ENCODE results near the gene C1orf198. TPM values are rescaled to one million over a fixed set of nuclear protein-coding genes. Genes with fewer than 3 reads are reported as not detected.

Gene C1orf198
- total and polyA plus RNA-seq, 2 of the 8 experiments (the other 6 are each of a cell fraction or from before 2014, with no cell fraction given) = 30.6 to 45.0 TPM

DNA sequence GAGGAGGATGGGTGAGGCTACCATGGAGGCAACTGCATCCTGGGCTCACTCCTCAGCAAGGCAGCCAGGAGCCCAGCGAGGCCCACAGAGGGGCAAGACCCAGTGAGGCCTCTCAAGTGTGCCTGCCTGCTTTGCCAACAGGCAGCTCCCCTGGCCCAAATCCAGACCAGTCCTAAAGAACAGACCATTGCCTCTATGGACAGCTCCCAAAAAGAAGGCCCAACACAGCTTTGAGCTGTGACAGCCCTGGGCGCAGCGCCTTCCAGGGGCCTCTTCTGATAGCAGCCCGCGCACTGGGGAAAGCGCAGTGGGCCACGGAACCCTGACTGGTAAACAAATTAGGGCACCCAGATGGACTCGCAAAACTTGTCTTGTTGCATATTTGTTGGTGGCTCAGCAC lies 25.5 kb downstream of the C1orf198 start:
- Histone ChIP-seq H4K20me1 (replicated peaks in 1 of 2; ENCODE audit: control insufficient read depth in 1 of 2, insufficient read depth in 2 of 2, low read length in 2 of 2) (peaks cover 0 to 12% of the 10 kb centered on the region in 2 experiments), H4K5ac (ENCODE audit: insufficient read length, low read depth, low read length) (no peak overlapping the region), H3K9me3 (ENCODE audit: insufficient read depth in 2 of 2, low read depth in 1 of 2, low read length in 1 of 2) (no peaks in the 10 kb centered on the region), H4K8ac (ENCODE audit: extremely low read depth, insufficient read depth, low read length) (no peak overlapping the region), H2BK15ac (ENCODE audit: low read length) (no peak overlapping the region), H2BK5ac (ENCODE audit: low read depth, low read length) (no peak overlapping the region), H3K9ac (replicated peaks in 1 of 4; ENCODE audit: extremely low read depth in 1 of 4, low read depth in 3 of 4, low read length in 3 of 4) (no peak overlapping the region), H3K18ac (ENCODE audit: extremely low read depth, low read length) (no peak overlapping the region), H3K23ac (ENCODE audit: insufficient read length) (no peak overlapping the region), H3K79me2 (ENCODE audit: control insufficient read depth in 1 of 2, insufficient read depth in 2 of 2, low read length in 2 of 2) (no peaks in the 10 kb centered on the region), H2BK120ac (replicated peaks; ENCODE audit: low read depth, low read length) (no peak overlapping the region), H2AK5ac (ENCODE audit: low read depth, low read length) (no peak overlapping the region), H3K4me3 (ENCODE audit: extremely low read depth in 1 of 4, insufficient read depth in 2 of 4, low read depth in 3 of 4, low read length in 4 of 4) (no peak overlapping the region), H3K4me2 (ENCODE audit: insufficient read depth in 1 of 2, low read depth in 2 of 2, low read length in 2 of 2) (no peak overlapping the region), H3K36me3 (ENCODE audit: control insufficient read depth in 2 of 4, insufficient read depth in 4 of 4, low read length in 3 of 4) (peaks cover 6 to 17% (median 14%) of the 10 kb centered on the region in 4 experiments; a peak in 5 of 8 replicates), H3K27ac (ENCODE audit: low read depth, low read length) (no peak overlapping the region), H3K56ac (replicated peaks; ENCODE audit: insufficient read length, low read depth, low read length) (no peak overlapping the region), H3K14ac (ENCODE audit: insufficient read length) (no peak overlapping the region), H3K23me2 (ENCODE audit: low read depth, low read length) (no peaks in the 10 kb centered on the region), H2AFZ (ENCODE audit: low read length) (no peak overlapping the region), H4K91ac (replicated peaks; ENCODE audit: insufficient read length, low read length) (no peak overlapping the region), H3K27me3 (replicated peaks in 1 of 4; ENCODE audit: control insufficient read depth in 3 of 4, extremely low read depth in 1 of 4, insufficient read depth in 3 of 4, low read length in 3 of 4) (no peaks in the 10 kb centered on the region), H3K4ac (replicated peaks; ENCODE audit: insufficient read length, low read depth, low read length) (no peak overlapping the region), H3K79me1 (ENCODE audit: low read depth, low read length) (peaks cover 3% of the 10 kb centered on the region; the same call in 1 of the 2 replicates), H3K4me1 (replicated peaks in 1 of 4; ENCODE audit: control insufficient read depth in 3 of 4, insufficient read depth in 4 of 4, low read length in 3 of 4) (no peaks in the 10 kb centered on the region), H2BK12ac (ENCODE audit: low read depth, low read length) (no peak overlapping the region), H2BK20ac (ENCODE audit: low read length) (no peak overlapping the region)
- no peak for DNase-seq (ENCODE audit: low read depth in 1 of 2, low spot score in 2 of 2)
- POLR2A ChIA-PET (ENCODE audit: partially characterized antibody) = no interaction called here
- CTCF ChIA-PET (ENCODE audit: partially characterized antibody) = interaction anchor here (1.1 to 1.2 kb wide), 2 partner anchors 15 to 44 kb away, joined by 3 read pairs; no protein-coding TSS in a partner anchor
- FAIRE-seq = no peak
- 99% methylated on average over 8 of the region's 8 CpGs; no CpG with 5 or more reads in 1 of the 2 experiments for WGBS, 2 experiments (ENCODE audit: extremely low coverage in 1 of 2, insufficient coverage in 1 of 2, insufficient read length in 1 of 2, insufficient replicate concordance in 2 of 2, low coverage in 1 of 2, low lambda C conversion rate in 2 of 2, missing lambda C conversion rate in 1 of 2)
- TF ChIP-seq NANOG (IDR thresholded peaks at IDR 0.05; ENCODE audit: insufficient read depth, low read depth, low read length, poor library complexity, severe bottlenecking) (no peak), KDM1A (IDR thresholded peaks at IDR 0.05; ENCODE audit: borderline replicate concordance, low read length) (no peak), KDM5A (IDR thresholded peaks at IDR 0.05; ENCODE audit: low read length) (no peak), RBBP5 (IDR thresholded peaks at IDR 0.05; ENCODE audit: borderline replicate concordance, low read depth, low read length) (no peak), SRF (IDR thresholded peaks at IDR 0.05; ENCODE audit: low read depth, low read length) (no peak), CBX8 (IDR thresholded peaks at IDR 0.05; ENCODE audit: borderline replicate concordance, low read depth, low read length) (no peak), TCF12 (IDR thresholded peaks at IDR 0.05; ENCODE audit: low read depth, low read length) (no peak), KDM4A (IDR thresholded peaks at IDR 0.05; ENCODE audit: low read depth, low read length, severe bottlenecking) (no peak), ASH2L (IDR thresholded peaks at IDR 0.05; ENCODE audit: low read length) (no peak), POLR2AphosphoS5 (IDR thresholded peaks at IDR 0.05; ENCODE audit: low read depth, low read length) (no peak), JUN (IDR thresholded peaks at IDR 0.05; ENCODE audit: low read depth, low read length) (no peak)
- TF ChIP-seq, protein P1, sequence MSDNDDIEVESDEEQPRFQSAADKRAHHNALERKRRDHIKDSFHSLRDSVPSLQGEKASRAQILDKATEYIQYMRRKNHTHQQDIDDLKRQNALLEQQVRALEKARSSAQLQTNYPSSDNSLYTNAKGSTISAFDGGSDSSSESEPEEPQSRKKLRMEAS (IDR thresholded peaks at IDR 0.05) = no peak
